ENCODE measurements around the gene DICER1. TPM values are rescaled to one million over a fixed set of nuclear protein-coding genes. Genes with fewer than 3 reads are reported as not detected.
A peak's percentile ranks its signal among the peaks of the same experiment; 100 is the strongest.

The DICER1 gene
- total RNA-seq, 1 experiment from 2014 or later = 57.1 TPM

- Histone ChIP-seq H3K36me3 (ENCODE audit: insufficient read depth, low read length, poor library complexity, severe bottlenecking) (peaks cover 53% of the 10 kb centered on the region), H3K9me3 (ENCODE audit: low read depth, low read length, poor library complexity, severe bottlenecking) (no peaks in the 10 kb centered on the region), H3K4me3 (ENCODE audit: low read depth, low read length, poor library complexity, severe bottlenecking) (no peak overlapping the region), H3K27ac (ENCODE audit: low read depth, low read length, poor library complexity, severe bottlenecking) (no peak overlapping the region), H3K27me3 (replicated peaks; ENCODE audit: insufficient read depth, low read depth, low read length, poor library complexity) (no peaks in the 10 kb centered on the region), H3K4me1 (ENCODE audit: insufficient read depth, low read length, poor library complexity, severe bottlenecking) (peaks cover 53% of the 10 kb centered on the region)
- ChIA-PET CTCF (no interaction called here), POLR2A (ENCODE audit: low non-redundant PET) (no interaction called here)
- no peak for TF ChIP-seq CTCF (conservative IDR thresholded peaks at IDR 0.05; ENCODE audit: low read depth, low read length)
- TF ChIP-seq EZH2 (IDR thresholded peaks at IDR 0.05; ENCODE audit: borderline replicate concordance, low read depth, low read length, poor library complexity, severe bottlenecking) = no peak
- BruUV-seq (replicated peaks) = no TSS peak
- intact Hi-C loops (cut with micrococcal nuclease; ENCODE audit: unreplicated experiment) = loop anchor here (10.0 kb wide), 2 partner anchors 273 to 333 kb away; no protein-coding TSS in a partner anchor
- peak; percentile 33 for DNase-seq (ENCODE audit: low spot score)
Observed at GRCh38 chr14:95091581-95091980, 65.7 kb downstream of the DICER1 start.

- intact Hi-C loops (cut with micrococcal nuclease; ENCODE audit: unreplicated experiment) = no loop called here
- peaks cover 41% of the 10 kb centered on the region for H3K4me1 ChIP-seq (ENCODE audit: insufficient read depth, low read length, poor library complexity, severe bottlenecking)
- no peaks in the 10 kb centered on the region for H3K27me3 ChIP-seq (replicated peaks; ENCODE audit: insufficient read depth, low read depth, low read length, poor library complexity)
- H3K4me3 ChIP-seq (ENCODE audit: low read depth, low read length, poor library complexity, severe bottlenecking) = no peak overlapping the region
- TF ChIP-seq EZH2 (IDR thresholded peaks at IDR 0.05; ENCODE audit: borderline replicate concordance, low read depth, low read length, poor library complexity, severe bottlenecking) = no peak
- no peak for TF ChIP-seq CTCF (conservative IDR thresholded peaks at IDR 0.05; ENCODE audit: low read depth, low read length)
- BruUV-seq (replicated peaks) = no TSS peak
- peaks cover 54% of the 10 kb centered on the region for H3K36me3 ChIP-seq (ENCODE audit: insufficient read depth, low read length, poor library complexity, severe bottlenecking)
- peak; percentile 29 for DNase-seq (ENCODE audit: low spot score)
- CTCF ChIA-PET = no interaction called here
- peak overlapping the region; percentile 16 for H3K27ac ChIP-seq (ENCODE audit: low read depth, low read length, poor library complexity, severe bottlenecking)
- POLR2A ChIA-PET (ENCODE audit: low non-redundant PET) = no interaction called here
- no peaks in the 10 kb centered on the region for H3K9me3 ChIP-seq (ENCODE audit: low read depth, low read length, poor library complexity, severe bottlenecking)
Observed at GRCh38 chr14:95088665-95089064, 68.7 kb downstream of the DICER1 start.

GRCh38 chr14:95087619-95088018 lies 69.7 kb downstream of the DICER1 start:
- peaks cover 35% of the 10 kb centered on the region for H3K4me1 ChIP-seq (ENCODE audit: insufficient read depth, low read length, poor library complexity, severe bottlenecking)
- H3K9me3 ChIP-seq (ENCODE audit: low read depth, low read length, poor library complexity, severe bottlenecking) = no peaks in the 10 kb centered on the region
- no peak overlapping the region for H3K27ac ChIP-seq (ENCODE audit: low read depth, low read length, poor library complexity, severe bottlenecking)
- no TSS peak for BruUV-seq (replicated peaks)
- ChIA-PET CTCF (no interaction called here), POLR2A (ENCODE audit: low non-redundant PET) (no interaction called here)
- no peak overlapping the region for H3K4me3 ChIP-seq (ENCODE audit: low read depth, low read length, poor library complexity, severe bottlenecking)
- no peaks in the 10 kb centered on the region for H3K27me3 ChIP-seq (replicated peaks; ENCODE audit: insufficient read depth, low read depth, low read length, poor library complexity)
- peaks cover 44% of the 10 kb centered on the region for H3K36me3 ChIP-seq (ENCODE audit: insufficient read depth, low read length, poor library complexity, severe bottlenecking)
- intact Hi-C loops (cut with micrococcal nuclease; ENCODE audit: unreplicated experiment) = no loop called here
- TF ChIP-seq CTCF (conservative IDR thresholded peaks at IDR 0.05; ENCODE audit: low read depth, low read length) (no peak), EZH2 (IDR thresholded peaks at IDR 0.05; ENCODE audit: borderline replicate concordance, low read depth, low read length, poor library complexity, severe bottlenecking) (no peak)
- DNase-seq (ENCODE audit: low spot score) = no peak
